ENCODE measurements around the gene KRTAP19-6. TPM values are rescaled to one million over a fixed set of nuclear protein-coding genes. Genes with fewer than 3 reads are reported as not detected.
A peak's percentile ranks its signal among the peaks of the same experiment; 100 is the strongest.

The KRTAP19-6 gene
- total RNA-seq, 4 donors from 2014 or later, result not detected

GRCh38 chr21:30502041-30502440 is 39.6 kb downstream of the KRTAP19-6 start, which contains the start of gene KRTAP19-5:
TSS of gene KRTAP19-5 (minus strand) at chr21:30502141. CDS start at chr21:30502090, 51 bp downstream.
- TF ChIP-seq CTCF (IDR thresholded peaks at IDR 0.05 in 4 of 5, conservative IDR thresholded peaks at IDR 0.05 in 1 of 5) (no peak), POLR2A (IDR thresholded peaks at IDR 0.05) (no peak)
- Histone ChIP-seq H3K4me1 (no peaks in the 10 kb centered on the region), H3K9me3 (no peaks in the 10 kb centered on the region), H3K4me3 (no peak within 1 kb of the TSS), H3K36me3 (no peaks in the 10 kb centered on the region), H3K27ac (no peak within 1 kb of the TSS), H3K27me3 (no peaks in the 10 kb centered on the region)
- intact Hi-C loops (cut with DNase I; ENCODE audit: low total_unique reads), result no loop called here
- in situ Hi-C loops (cut with MboI; ENCODE audit: low sequenced_read_pairs in 4 of 4), result no loop called here
- DNase-seq (no peak), ATAC-seq (no peak)

DNA sequence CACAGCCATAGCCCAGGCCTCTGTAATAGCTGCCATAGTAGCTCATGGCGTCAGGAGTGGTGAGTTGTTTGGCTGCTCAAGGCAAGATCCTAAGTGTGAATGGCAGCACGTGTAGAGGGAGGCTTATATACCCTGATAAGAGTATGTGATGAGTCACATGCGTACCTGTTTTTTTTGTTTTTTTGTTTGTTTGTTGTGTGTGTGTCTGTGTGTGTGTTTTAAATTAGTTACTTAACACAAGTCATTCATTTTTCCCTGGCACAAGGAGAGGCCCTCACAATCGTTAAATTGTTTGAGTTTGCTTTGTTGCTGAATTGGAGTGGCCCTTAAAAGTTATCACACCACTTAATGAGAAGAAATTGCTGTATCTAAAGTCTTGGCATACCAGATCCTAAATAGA is 44.6 kb downstream of the KRTAP19-6 start, which contains the start of gene KRTAP19-4:
TSS of gene KRTAP19-4 (minus strand) at position 101 of the 400 bp plus-strand sequence. CDS start at position 46, 55 bp downstream.
- in situ Hi-C loops (cut with MboI; ENCODE audit: low sequenced_read_pairs in 4 of 4), result no loop called here
- H3K4me3 ChIP-seq, result no peak within 1 kb of the TSS

DNA sequence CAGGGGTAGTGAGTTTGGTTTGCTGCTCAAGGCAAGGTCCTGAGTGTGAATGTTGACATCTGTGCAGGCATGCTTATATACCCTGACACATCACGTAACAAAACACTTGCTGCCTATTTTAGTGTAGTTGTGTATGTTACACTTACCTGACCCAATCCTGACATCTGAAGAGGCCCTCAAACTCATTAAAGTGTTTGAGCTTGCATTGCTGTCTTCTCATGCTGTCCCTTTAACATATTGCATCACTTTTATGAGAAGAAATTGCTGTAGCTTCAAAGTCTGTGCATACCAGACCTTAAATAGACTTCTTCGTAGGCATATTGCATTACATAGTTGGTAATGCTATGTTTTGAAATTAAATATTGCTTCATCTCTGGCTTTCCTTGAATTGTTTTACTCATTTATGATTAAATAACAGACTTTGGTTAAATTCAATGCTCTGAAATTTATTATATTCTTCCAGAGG is 49.7 kb downstream of the KRTAP19-6 start, which contains the start of gene KRTAP19-3:
TSS of gene KRTAP19-3 (minus strand) at position 51 of the 466 bp plus-strand sequence. CDS start 56 bp downstream, outside the sequence.
- Histone ChIP-seq H3K4me1 (no peaks in the 10 kb centered on the region), H3K36me3 (no peaks in the 10 kb centered on the region), H3K27ac (no peak within 1 kb of the TSS), H3K4me3 (no peak within 1 kb of the TSS), H3K9me3 (no peaks in the 10 kb centered on the region), H3K27me3 (no peaks in the 10 kb centered on the region)
- ATAC-seq, result peak in 1 of 2 donors; percentile 69
- DNase-seq, result no peak
- intact Hi-C loops (cut with DNase I; ENCODE audit: low total_unique reads), result no loop called here
- in situ Hi-C loops (cut with MboI; ENCODE audit: low sequenced_read_pairs in 4 of 4), result no loop called here
- TF ChIP-seq POLR2A (IDR thresholded peaks at IDR 0.05) (no peak), CTCF (IDR thresholded peaks at IDR 0.05 in 4 of 5, conservative IDR thresholded peaks at IDR 0.05 in 1 of 5) (no peak)

More for the DNA sequence above, 44.6 kb downstream of the KRTAP19-6 start, which contains the start of gene KRTAP19-4:
- no peaks in the 10 kb centered on the region for H3K27me3 ChIP-seq
- ATAC-seq (no peak), DNase-seq (no peak)
- TF ChIP-seq CTCF (IDR thresholded peaks at IDR 0.05 in 4 of 5, conservative IDR thresholded peaks at IDR 0.05 in 1 of 5) (no peak), POLR2A (IDR thresholded peaks at IDR 0.05) (no peak)
- H3K9me3 ChIP-seq, result no peaks in the 10 kb centered on the region
- intact Hi-C loops (cut with DNase I; ENCODE audit: low total_unique reads), result no loop called here
- no peaks in the 10 kb centered on the region for H3K36me3 ChIP-seq
- H3K4me1 ChIP-seq, result no peaks in the 10 kb centered on the region
- H3K27ac ChIP-seq, result no peak within 1 kb of the TSS

Other genes starting within 250 kb of the KRTAP19-6 start
- gene KRTAP26-1, start 221.5 kb downstream of the KRTAP19-6 start, total RNA-seq, result not detected
- gene KRTAP27-1, start 204.2 kb downstream of the KRTAP19-6 start, total RNA-seq, result not detected
- not detected for gene KRTAP23-1, start 193.3 kb downstream of the KRTAP19-6 start, total RNA-seq
- not detected for gene KRTAP13-2, start 169.6 kb downstream of the KRTAP19-6 start, total RNA-seq
- gene KRTAP13-1, start 145.8 kb downstream of the KRTAP19-6 start, total RNA-seq, result not detected
- gene KRTAP13-3, start 115.9 kb downstream of the KRTAP19-6 start, total RNA-seq, result not detected
- not detected for gene KRTAP13-4, start 111.6 kb downstream of the KRTAP19-6 start, total RNA-seq
- not detected for gene KRTAP15-1, start 101.6 kb downstream of the KRTAP19-6 start, total RNA-seq
- not detected for gene KRTAP19-1, start 61.5 kb downstream of the KRTAP19-6 start, total RNA-seq
- not detected for gene KRTAP19-2, start 54.4 kb downstream of the KRTAP19-6 start, total RNA-seq
- 10 to 100 TPM in 1 of 4 donors, 1 to 10 TPM in 2, not detected in 1; 1.0 to 12.9 (median 5.0) TPM for gene KRTAP19-3, start 49.9 kb downstream of the KRTAP19-6 start, total RNA-seq
- gene KRTAP19-4, start 44.7 kb downstream of the KRTAP19-6 start, total RNA-seq, result not detected
- gene KRTAP19-5, start 39.7 kb downstream of the KRTAP19-6 start, total RNA-seq, result not detected
- gene KRTAP19-7, start 19.4 kb upstream of the KRTAP19-6 start, total RNA-seq, result not detected
- not detected for gene KRTAP22-2, start 48.5 kb upstream of the KRTAP19-6 start, total RNA-seq
- not detected for gene KRTAP6-3, start 50.6 kb upstream of the KRTAP19-6 start, total RNA-seq
- not detected for gene KRTAP6-2, start 57.0 kb upstream of the KRTAP19-6 start, total RNA-seq
- gene KRTAP22-1, start 59.2 kb upstream of the KRTAP19-6 start, total RNA-seq, result not detected
- not detected for gene KRTAP6-1, start 72.1 kb upstream of the KRTAP19-6 start, total RNA-seq
- gene KRTAP20-1, start 74.6 kb upstream of the KRTAP19-6 start, total RNA-seq, result not detected
- not detected for gene KRTAP20-4, start 78.8 kb upstream of the KRTAP19-6 start, total RNA-seq
- not detected for gene KRTAP20-2, start 93.3 kb upstream of the KRTAP19-6 start, total RNA-seq
- gene KRTAP20-3, start 101.0 kb upstream of the KRTAP19-6 start, total RNA-seq, result not detected
- not detected for gene KRTAP21-3, start 176.9 kb upstream of the KRTAP19-6 start, total RNA-seq
- gene KRTAP21-2, start 205.4 kb upstream of the KRTAP19-6 start, total RNA-seq, result not detected
- not detected for gene KRTAP21-1, start 213.6 kb upstream of the KRTAP19-6 start, total RNA-seq

All from gastrocnemius medialis (tissue), 4 donors.